DOHH2 (cell line): ENCODE data around the gene HS2ST1.

ENCODE experiments used
- EZH2phosphoT487 ChIP-seq: fragments of 200-600 bp; sonication (generic); IDR thresholded peaks from 2 replicates; pipeline ENCODE4 v1.6.1; 2017; ENCODE audit warnings: borderline replicate concordance, mild to moderate bottlenecking, antibody characterized with exemption, low read length, moderate library complexity, mixed read lengths
- TF ChIP-seq, protein P1 (sequence below): fragments of 200-600 bp; sonication (generic); IDR thresholded peaks from one replicate; pipeline ENCODE4 v1.5.1; 2014; ENCODE audit warnings: antibody characterized with exemption, mild to moderate bottlenecking, low read depth, low read length; ENCODE audit not compliant: poor library complexity, severe bottlenecking

DNA sequence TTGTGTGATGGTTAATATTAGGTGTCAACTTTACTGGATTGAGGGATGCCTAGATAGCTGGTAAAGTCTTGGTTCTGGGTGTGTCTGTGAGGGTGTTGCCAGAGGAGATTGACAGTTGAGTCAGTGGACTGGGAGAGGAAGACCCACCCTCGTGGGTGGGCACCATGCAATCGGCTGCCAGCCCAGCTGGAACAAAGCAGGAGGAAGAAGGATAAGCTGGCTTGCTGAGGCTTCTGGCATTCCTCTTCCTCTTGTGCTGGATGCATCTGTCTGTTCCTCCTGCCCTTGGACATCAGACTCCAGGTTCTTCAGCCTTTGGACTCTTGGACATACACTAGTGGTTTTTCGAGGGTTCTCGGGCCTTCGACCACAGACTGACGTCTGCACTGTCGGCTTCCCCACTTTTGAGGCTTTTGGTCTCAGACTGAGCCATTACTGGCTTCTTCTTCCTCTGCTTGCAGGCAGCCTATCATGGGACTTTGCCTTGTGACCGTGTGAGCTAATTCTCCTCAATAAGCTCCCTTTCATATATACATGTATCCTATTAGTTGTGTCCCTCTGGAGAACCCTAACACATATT is 230.0 kb downstream of the HS2ST1 start:
- TF ChIP-seq, protein P1, sequence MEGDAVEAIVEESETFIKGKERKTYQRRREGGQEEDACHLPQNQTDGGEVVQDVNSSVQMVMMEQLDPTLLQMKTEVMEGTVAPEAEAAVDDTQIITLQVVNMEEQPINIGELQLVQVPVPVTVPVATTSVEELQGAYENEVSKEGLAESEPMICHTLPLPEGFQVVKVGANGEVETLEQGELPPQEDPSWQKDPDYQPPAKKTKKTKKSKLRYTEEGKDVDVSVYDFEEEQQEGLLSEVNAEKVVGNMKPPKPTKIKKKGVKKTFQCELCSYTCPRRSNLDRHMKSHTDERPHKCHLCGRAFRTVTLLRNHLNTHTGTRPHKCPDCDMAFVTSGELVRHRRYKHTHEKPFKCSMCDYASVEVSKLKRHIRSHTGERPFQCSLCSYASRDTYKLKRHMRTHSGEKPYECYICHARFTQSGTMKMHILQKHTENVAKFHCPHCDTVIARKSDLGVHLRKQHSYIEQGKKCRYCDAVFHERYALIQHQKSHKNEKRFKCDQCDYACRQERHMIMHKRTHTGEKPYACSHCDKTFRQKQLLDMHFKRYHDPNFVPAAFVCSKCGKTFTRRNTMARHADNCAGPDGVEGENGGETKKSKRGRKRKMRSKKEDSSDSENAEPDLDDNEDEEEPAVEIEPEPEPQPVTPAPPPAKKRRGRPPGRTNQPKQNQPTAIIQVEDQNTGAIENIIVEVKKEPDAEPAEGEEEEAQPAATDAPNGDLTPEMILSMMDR: no peak
- no peak for TF ChIP-seq EZH2phosphoT487
